Motor neuron (in vitro differentiated cells): ENCODE measurements around the gene ELOB. TPM values are rescaled to one million over a fixed set of nuclear protein-coding genes. Genes with fewer than 3 reads are reported as not detected.
A peak's percentile ranks its signal among the peaks of the same experiment; 100 is the strongest.

Experiments used
- ATAC-seq, 8 experiments: fragments of 200-7000 bp; cut with Tn5 transposase; replicated peaks in 6 of 8; 2 replicates each; pipeline ENCODE4 v1.8.0; 2021; ENCODE audit warnings: mild to moderate bottlenecking in 8 of 8, moderate library complexity in 8 of 8
- H3K27ac ChIP-seq, 2 donors: fragments of 250-450 bp; sonication (Bioruptor Pico); 2 replicates each; pipeline ENCODE4 v1.9.0; 2021; ENCODE audit warnings: antibody characterized with exemption in 2 of 2, mild to moderate bottlenecking in 2 of 2, moderate library complexity in 1 of 2
- H3K4me1 ChIP-seq, 2 donors: fragments of 250-450 bp; sonication (Bioruptor Pico); replicated peaks in 1 of 2; 2 replicates each; pipeline ENCODE4 v1.6.1; 2021; ENCODE audit warnings: antibody characterized with exemption in 2 of 2, mild to moderate bottlenecking in 2 of 2, moderate library complexity in 1 of 2
- H3K4me3 ChIP-seq, 5 donors: fragments of 250-450 bp; sonication (Bioruptor Pico); 2 replicates each; pipeline ENCODE4 v1.9.0; 2021; ENCODE audit warnings: antibody characterized with exemption in 5 of 5, mild to moderate bottlenecking in 5 of 5, moderate library complexity in 4 of 5
- WGBS, 10 experiments: fragments of 450-650 bp; shearing (Covaris generic); methylation state at CpG; one replicate each; pipeline ENCODE4 v1.0.0; 2022; 5-methylcytosine and 5-hydroxymethylcytosine counted together
- in situ Hi-C, 9 experiments: fragments of 400-800 bp; cut with MboI; loops; one replicate each; pipeline ENCODE4 v1.15.0; 2021; ENCODE audit warnings: low sequenced_read_pairs in 9 of 9, low pct_unique_long_range_greater_than_20kb in 2 of 9; ENCODE audit not compliant: unreplicated experiment in 9 of 9
- total RNA-seq, 8 experiments: library from RNA; unstranded; fragments of 300-600 nt; gene quantifications; 2 replicates each; pipeline versions ENCODE4 v1.2.3 to v1.2.4, GENCODE V29; 2022

The ELOB gene
- total RNA-seq, 8 experiments from 2014 or later: 244 to 395 (median 281) TPM

GRCh38 chr16:2752850-2753732 lies 24.0 kb downstream of the ELOB start:
- H3K27ac ChIP-seq: peak overlapping the region; percentile 99 to 100
- 0 to 5% (median 0%) methylated on average over 2 to 13 of the region's 82 CpGs for WGBS, 10 experiments
- H3K4me1 ChIP-seq: peaks cover 19 to 20% of the 10 kb centered on the region in 2 donors
- H3K4me3 ChIP-seq: peak overlapping the region; percentile 54 to 97 (median 87)
- ATAC-seq: peak; percentile 53 to 79 (median 71)
- in situ Hi-C loops: no loop called here

GRCh38 chr16:2752035-2752849 lies 24.8 kb downstream of the ELOB start, which contains the start of gene SRRM2:
Gene SRRM2 (plus strand): TSS chr16:2752638. CDS start chr16:2756365, 3,727 bp downstream.
- peak within 1 kb of the TSS; percentile 54 to 97 (median 87) for H3K4me3 ChIP-seq
- peak within 1 kb of the TSS; percentile 99 to 100 for H3K27ac ChIP-seq
- in situ Hi-C loops: no loop called here
- H3K4me1 ChIP-seq: peaks cover 19 to 20% of the 10 kb centered on the region in 2 donors
- 0 to 10% (median 0%) methylated on average over 1 to 7 of the region's 99 CpGs; no CpG with 5 or more reads in 5 of the 10 experiments for WGBS, 10 experiments
- ATAC-seq: peak; percentile 83 to 94 (median 88)

DNA sequence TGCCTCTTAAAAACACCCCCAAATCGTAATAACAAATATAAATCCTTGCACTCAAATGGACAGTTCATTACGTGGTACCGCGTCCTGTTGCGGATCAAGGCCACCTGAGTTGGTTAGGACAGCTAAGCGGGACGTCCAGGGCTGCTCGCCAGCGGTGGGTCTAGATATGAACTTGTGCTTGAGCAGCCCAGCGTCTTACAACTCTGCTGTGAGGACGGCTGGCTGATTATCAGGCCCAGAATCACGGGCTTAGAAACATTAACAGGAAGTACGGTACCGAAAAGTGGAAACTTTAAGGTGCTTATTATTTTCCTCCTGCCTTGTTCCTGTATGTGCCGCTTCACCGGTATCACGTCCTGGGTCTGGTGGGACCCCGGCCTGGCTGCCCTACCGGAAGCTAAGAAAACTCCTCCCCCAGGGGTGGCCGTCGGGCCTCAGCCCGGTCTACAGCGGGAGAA lies 25.5 kb downstream of the ELOB start:
- Histone ChIP-seq H3K27ac (peak overlapping the region; percentile 99 to 100), H3K4me3 (peak overlapping the region; percentile 54 to 97 (median 87)), H3K4me1 (peaks cover 19 to 20% of the 10 kb centered on the region in 2 donors)
- in situ Hi-C loops: no loop called here
- peak in 6 of 8 experiments; percentile 33 to 70 (median 65) for ATAC-seq
- WGBS, 10 experiments: 20 to 73% (median 35%) methylated on average over 1 to 12 of the region's 23 CpGs; no CpG with 5 or more reads in 1 of the 10 experiments

GRCh38 chr16:2749936-2750335 lies 27.1 kb downstream of the ELOB start:
- Histone ChIP-seq H3K27ac (no peak overlapping the region), H3K4me3 (no peak overlapping the region), H3K4me1 (peaks cover 17 to 18% of the 10 kb centered on the region in 2 donors)
- in situ Hi-C loops: no loop called here
- ATAC-seq: no peak
- WGBS, 10 experiments: 81 to 100% (median 100%) methylated on average over 1 to 5 of the region's 6 CpGs; no CpG with 5 or more reads in 4 of the 10 experiments

- Histone ChIP-seq H3K27ac (no peak overlapping the region), H3K4me1 (peaks cover 12 to 13% of the 10 kb centered on the region in 2 donors), H3K4me3 (no peak overlapping the region)
- 89 to 100% (median 100%) methylated on average over 1 to 4 of the region's 5 CpGs; no CpG with 5 or more reads in 5 of the 10 experiments for WGBS, 10 experiments
- ATAC-seq: no peak
- in situ Hi-C loops: no loop called here
These were observed 27.6 kb downstream of the ELOB start for GRCh38 chr16:2749476-2749875.

DNA sequence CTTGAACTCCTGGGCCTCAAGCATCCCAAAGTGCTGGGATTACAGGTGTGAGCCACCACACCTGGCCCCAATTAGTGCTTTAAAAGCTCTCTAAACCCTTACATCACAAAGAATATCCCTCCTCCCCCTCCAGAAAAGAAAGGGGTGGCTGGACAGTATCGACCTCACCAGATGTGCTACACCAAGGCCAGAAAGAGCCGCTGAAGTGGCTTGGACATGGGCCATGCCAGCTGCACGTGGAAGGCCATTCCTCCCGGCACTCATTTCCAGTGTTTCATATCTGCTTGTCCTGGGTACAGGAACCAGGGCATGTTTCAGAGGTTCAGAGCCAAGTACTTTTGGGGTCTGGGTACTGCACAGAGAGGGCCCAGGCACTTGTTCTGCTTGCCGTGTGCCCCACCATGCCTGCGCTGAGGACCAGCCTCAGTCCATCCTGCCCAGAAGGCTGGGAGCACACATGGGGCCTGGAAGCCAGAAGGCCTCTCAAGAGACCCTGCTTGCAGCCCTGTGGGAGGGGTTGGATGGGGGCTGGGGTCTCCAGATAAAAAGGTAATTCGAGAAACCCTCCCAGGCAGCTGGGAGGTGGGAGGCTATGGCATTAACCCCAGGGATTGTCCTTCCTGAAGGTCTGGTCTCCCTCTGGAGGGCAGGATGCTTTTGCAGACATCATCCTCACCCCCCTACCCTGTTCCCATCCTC lies 28.2 kb downstream of the ELOB start:
- ATAC-seq: no peak

DNA sequence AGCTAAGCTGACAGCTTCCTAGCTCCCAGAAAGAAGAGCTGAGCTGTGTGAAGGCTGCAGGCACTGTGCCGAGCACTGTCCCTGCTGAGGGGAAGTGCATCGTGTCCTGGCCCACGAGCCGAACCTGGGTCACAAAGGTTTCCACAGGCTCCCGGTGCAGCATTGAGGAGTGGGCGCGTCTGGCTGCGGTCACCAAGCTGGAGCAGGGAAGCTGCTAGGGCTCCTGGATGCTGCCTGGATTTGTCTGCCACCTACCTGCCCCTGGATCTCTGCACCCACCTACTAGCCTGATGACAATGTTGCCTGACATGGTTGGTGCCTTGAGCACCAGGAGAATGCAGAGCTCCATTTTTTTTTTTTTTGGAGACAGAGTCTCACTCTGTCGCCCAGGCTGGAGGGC lies 31.1 kb downstream of the ELOB start:
- Histone ChIP-seq H3K4me1 (peaks cover under 1 to 4% of the 10 kb centered on the region in 2 donors), H3K27ac (no peak overlapping the region), H3K4me3 (no peak overlapping the region)
- peak in 1 of 8 experiments; percentile 20 for ATAC-seq
- 40 to 100% (median 85%) methylated on average over 1 to 7 of the region's 9 CpGs; no CpG with 5 or more reads in 3 of the 10 experiments for WGBS, 10 experiments
- in situ Hi-C loops: no loop called here

More for the DNA sequence above, 28.2 kb downstream of the ELOB start:
- in situ Hi-C loops: no loop called here
- WGBS, 10 experiments: 40 to 100% (median 86%) methylated on average over 1 to 3 of the region's 7 CpGs; no CpG with 5 or more reads in 6 of the 10 experiments
- peaks cover 9 to 10% of the 10 kb centered on the region in 2 donors for H3K4me1 ChIP-seq
- no peak overlapping the region for H3K27ac ChIP-seq
- no peak overlapping the region for H3K4me3 ChIP-seq

DNA sequence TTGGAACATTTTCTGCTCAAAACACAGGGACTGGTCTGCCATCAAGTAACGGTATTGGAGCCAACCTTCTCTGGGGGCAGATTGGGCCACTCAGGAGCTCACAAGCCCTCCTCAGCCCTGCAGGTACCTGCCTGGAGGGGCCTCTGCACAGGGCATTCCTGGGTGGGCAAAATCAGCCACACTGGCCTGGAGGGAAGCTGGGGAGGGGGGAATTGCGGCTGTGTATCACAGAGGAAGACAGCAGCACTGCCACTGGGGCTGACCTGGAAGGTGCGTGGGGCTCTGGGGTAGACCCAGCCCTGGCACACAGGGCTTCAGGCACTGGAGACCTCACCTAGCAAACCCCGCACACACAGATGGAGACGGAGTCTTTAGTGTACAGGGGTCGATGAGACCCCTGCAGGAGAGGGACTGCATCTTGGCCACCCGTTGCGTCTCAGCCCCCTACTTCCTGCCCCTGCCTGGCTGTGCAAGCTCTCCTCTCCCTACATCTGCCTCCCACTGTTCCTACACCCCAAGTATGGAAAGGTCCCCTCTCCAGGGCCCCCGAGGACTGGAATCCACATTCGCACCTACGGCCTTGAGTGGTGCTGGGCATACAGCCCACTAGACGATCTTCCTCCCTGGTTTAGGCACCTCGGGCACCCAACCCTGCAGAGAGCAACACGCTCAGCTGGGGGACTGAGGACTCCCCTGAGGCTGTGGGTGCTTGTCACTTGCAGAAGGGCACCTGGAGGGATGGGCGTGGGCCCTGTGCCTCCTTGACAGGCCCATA lies 31.8 kb downstream of the ELOB start:
- Histone ChIP-seq H3K4me3 (no peak overlapping the region), H3K27ac (no peak overlapping the region), H3K4me1 (no peaks in the 10 kb centered on the region)
- 43 to 100% (median 67%) methylated on average over 1 to 5 of the region's 15 CpGs; no CpG with 5 or more reads in 1 of the 10 experiments for WGBS, 10 experiments
- ATAC-seq: peak in 3 of 8 experiments; percentile 2 to 7 (median 6)
- in situ Hi-C loops: no loop called here

- in situ Hi-C loops: no loop called here
- no peak for ATAC-seq
- no peak overlapping the region for H3K4me3 ChIP-seq
- H3K27ac ChIP-seq: no peak overlapping the region
- WGBS, 10 experiments: 56 to 83% (median 81%) methylated on average over 1 to 5 of the region's 6 CpGs; no CpG with 5 or more reads in 4 of the 10 experiments
- peaks cover 2 to 4% of the 10 kb centered on the region in 2 donors for H3K4me1 ChIP-seq
These were observed 32.4 kb downstream of the ELOB start for GRCh38 chr16:2744711-2745110.

- no peak overlapping the region for H3K4me3 ChIP-seq
- in situ Hi-C loops: no loop called here
- H3K27ac ChIP-seq: no peak overlapping the region
- 40 to 90% (median 80%) methylated on average over 1 to 12 of the region's 19 CpGs; no CpG with 5 or more reads in 1 of the 10 experiments for WGBS, 10 experiments
- H3K4me1 ChIP-seq: peaks cover 8 to 13% of the 10 kb centered on the region in 2 donors
- ATAC-seq: peak in 1 of 8 experiments; percentile 9
These were observed 33.9 kb downstream of the ELOB start for GRCh38 chr16:2743007-2743810.
